Dendritic cell treated with granulocyte-macrophage colony-stimulating factor and Interleukin-4, amounts not matched to agents 40 ng/mL and 50 ng/mL, for 4 days (primary cell): Measurements from ENCODE around the gene PDLIM5.

ENCODE experiments used
- H3K27ac Mint-ChIP-seq: one replicate; pipeline ENCODE4 v1.8.0; 2022; ENCODE audit warnings: mild to moderate bottlenecking, mixed read lengths
- H3K27me3 Mint-ChIP-seq: one replicate; pipeline ENCODE4 v1.8.0; 2022; ENCODE audit warnings: mild to moderate bottlenecking, mixed read lengths
- H3K36me3 Mint-ChIP-seq: one replicate; pipeline ENCODE4 v1.8.0; 2022; ENCODE audit warnings: low read depth, mixed read lengths
- H3K4me1 Mint-ChIP-seq: one replicate; pipeline ENCODE4 v1.8.0; 2022; ENCODE audit warnings: low read depth, mixed read lengths
- H3K4me3 Mint-ChIP-seq: one replicate; pipeline ENCODE4 v1.8.0; 2022; ENCODE audit warnings: mild to moderate bottlenecking, moderate library complexity, mixed read lengths
- H3K9me3 Mint-ChIP-seq: one replicate; pipeline ENCODE4 v1.8.0; 2022; ENCODE audit warnings: mixed read lengths
- intact Hi-C: fragments of 100-400 bp; cut with micrococcal nuclease; formaldehyde crosslinking; loops from one replicate; pipeline ENCODE4 v1.15.0; 2022

Gene PDLIM5

DNA sequence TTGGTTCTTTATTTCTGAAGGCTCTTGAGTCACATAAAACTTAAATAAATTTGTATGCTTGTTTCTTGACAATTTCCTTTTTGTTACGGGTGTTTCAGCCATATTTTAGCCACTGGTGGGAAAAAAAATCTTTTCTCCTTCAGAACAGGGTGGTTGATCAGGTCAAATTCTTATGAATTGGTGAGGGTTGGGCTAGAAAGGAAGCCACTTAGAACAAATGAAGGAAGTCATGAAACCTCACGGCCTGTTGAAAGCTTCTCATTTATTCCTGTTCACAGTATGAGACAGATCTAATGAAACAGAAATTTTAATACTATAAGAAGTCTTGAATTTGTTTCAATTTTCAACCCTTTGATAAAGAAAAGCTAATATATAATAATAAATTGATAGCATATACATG lies 12.1 kb upstream of the PDLIM5 start:
- Mint-ChIP-seq H3K36me3 (no peaks in the 10 kb centered on the region), H3K27me3 (no peaks in the 10 kb centered on the region), H3K27ac (no peak overlapping the region), H3K9me3 (no peaks in the 10 kb centered on the region), H3K4me3 (no peak overlapping the region), H3K4me1 (peaks cover 6% of the 10 kb centered on the region)
- intact Hi-C loops, result no loop called here

DNA sequence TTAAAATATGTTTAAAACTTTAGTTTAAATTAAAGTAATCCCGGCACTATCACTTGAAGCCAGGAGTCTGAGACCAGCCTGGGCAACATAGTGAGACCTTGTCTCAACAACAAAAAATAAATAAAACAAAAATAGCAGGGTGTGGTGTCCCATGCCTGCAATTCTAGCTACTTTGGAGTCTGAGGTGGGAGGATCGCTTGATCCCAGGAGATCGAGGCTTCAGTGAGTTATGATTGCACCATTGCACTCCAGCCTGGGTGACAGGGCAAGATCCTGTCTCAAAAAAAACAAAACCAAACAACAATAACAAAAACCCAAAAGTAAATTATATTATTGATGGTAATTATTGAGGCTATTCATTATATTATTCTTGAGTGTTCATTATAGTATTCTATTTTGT lies 9.9 kb upstream of the PDLIM5 start:
- H3K27ac Mint-ChIP-seq, result no peak overlapping the region
- intact Hi-C loops, result no loop called here
- no peaks in the 10 kb centered on the region for H3K9me3 Mint-ChIP-seq
- H3K36me3 Mint-ChIP-seq, result no peaks in the 10 kb centered on the region
- no peak overlapping the region for H3K4me3 Mint-ChIP-seq
- no peaks in the 10 kb centered on the region for H3K27me3 Mint-ChIP-seq
- peaks cover 6% of the 10 kb centered on the region for H3K4me1 Mint-ChIP-seq

DNA sequence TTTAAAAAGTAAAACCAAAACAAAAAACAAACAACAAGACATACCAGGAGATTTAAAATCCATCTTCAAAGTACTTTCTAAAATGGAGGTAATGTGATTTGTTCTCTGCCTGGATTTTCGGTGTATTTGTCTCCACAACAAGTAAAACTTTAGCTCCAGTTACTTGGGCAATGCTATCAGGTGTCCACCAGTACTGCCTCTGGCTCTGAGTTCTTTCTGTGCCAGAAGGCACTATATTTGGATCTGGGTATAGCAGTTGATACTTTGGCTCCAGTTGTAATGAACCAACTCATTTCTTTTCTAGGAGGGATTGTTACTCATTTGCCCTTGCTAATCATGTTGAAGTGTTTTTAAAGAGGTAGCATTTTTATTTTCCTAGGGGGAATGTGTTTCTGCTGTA lies 9.5 kb upstream of the PDLIM5 start:
- Mint-ChIP-seq H3K9me3 (no peaks in the 10 kb centered on the region), H3K27ac (no peak overlapping the region), H3K4me3 (no peak overlapping the region), H3K27me3 (peaks cover 3% of the 10 kb centered on the region), H3K4me1 (peaks cover 6% of the 10 kb centered on the region), H3K36me3 (no peaks in the 10 kb centered on the region)
- intact Hi-C loops, result no loop called here

DNA sequence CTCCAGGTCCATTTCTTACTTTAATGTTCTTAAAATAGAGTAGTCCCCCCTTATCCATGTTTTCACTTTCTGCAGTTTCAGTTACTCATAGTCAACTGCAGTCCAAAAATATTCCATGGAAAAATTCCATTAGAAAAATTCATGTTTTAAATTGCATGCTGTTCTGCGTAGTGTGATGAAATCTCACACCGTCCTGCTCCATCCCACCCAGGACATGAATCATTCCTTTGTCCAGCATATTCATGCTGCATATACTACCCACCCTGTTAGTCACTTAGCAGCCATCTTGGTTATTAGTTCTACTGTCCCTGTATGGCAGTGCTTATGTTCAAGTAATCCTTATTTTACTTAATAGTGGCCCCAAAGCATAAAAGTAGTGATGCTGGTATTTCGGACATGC lies 5.4 kb upstream of the PDLIM5 start:
- no peak overlapping the region for H3K27ac Mint-ChIP-seq
- intact Hi-C loops, result loop anchor here (5.0 kb wide), 1 partner anchor 39 kb away; no protein-coding TSS in a partner anchor
- no peaks in the 10 kb centered on the region for H3K36me3 Mint-ChIP-seq
- H3K4me1 Mint-ChIP-seq, result no peaks in the 10 kb centered on the region
- H3K9me3 Mint-ChIP-seq, result no peaks in the 10 kb centered on the region
- no peak overlapping the region for H3K4me3 Mint-ChIP-seq
- peaks cover 11% of the 10 kb centered on the region for H3K27me3 Mint-ChIP-seq

DNA sequence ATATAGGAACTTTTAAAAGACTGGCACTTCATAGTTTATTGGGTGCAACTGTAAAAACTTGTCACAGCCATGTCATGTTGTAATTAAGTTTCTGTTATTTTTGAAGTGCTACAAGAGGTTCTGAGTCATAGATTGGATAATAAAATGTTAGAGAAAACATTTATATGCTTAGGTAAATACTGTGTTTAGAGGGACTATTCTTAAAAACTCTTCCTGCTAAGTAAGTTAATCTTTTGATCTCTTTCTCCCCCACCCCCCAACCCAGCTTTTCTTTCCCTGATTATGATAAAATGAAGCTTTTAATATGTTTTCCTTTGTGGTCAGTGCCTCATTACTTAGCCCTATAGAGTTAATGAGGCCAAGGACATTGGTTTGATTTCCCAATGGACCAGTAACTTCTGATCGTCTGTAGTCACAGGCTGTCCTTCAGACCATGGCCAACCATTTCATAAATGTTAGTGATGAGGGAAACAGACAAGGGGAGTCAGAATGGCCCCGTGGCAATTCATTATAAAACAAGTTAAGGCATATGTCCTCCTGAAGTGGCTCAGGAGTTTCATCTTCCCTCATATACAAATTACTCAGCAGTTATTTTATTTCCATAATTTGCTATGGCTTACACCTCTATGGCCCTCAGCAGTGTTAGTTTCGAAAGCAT lies 3.9 kb upstream of the PDLIM5 start:
- Mint-ChIP-seq H3K9me3 (no peaks in the 10 kb centered on the region), H3K27me3 (peaks cover 12% of the 10 kb centered on the region), H3K4me3 (no peak overlapping the region), H3K36me3 (peaks cover 7% of the 10 kb centered on the region), H3K27ac (no peak overlapping the region), H3K4me1 (peaks cover 2% of the 10 kb centered on the region)
- intact Hi-C loops, result loop anchor here (5.0 kb wide), 1 partner anchor 41 kb away; no protein-coding TSS in a partner anchor

DNA sequence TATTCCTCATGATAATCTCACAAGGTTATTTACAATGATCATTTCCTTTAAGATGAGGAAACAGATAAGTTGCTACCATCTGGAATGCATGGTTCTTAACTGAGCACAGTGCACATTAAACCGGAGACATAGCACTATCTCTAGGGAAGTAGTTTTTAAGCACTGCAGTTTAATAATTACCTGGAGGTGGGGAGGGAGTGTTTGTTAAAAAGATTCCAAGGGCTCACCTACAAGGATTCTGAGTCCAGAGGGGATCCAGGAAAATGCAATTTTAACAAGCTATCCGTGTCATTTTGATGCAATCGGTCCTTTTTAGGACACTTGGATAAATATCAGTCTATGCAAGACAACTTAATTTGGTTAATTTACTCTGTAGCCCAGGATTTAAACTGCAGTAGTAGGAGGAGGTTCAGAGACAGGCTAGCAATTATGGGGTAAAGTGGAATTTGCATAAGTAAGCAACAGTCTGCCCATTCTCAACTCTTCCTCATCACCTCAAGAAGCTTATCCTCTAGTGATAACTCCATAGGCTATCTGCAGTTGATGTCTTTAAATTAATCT lies 2.8 kb upstream of the PDLIM5 start:
- Mint-ChIP-seq H3K9me3 (no peaks in the 10 kb centered on the region), H3K27me3 (peaks cover 12% of the 10 kb centered on the region), H3K36me3 (peaks cover 7% of the 10 kb centered on the region), H3K4me3 (no peak overlapping the region), H3K27ac (no peak overlapping the region), H3K4me1 (peaks cover 12% of the 10 kb centered on the region)
- intact Hi-C loops, result loop anchor here (5.0 kb wide), 1 partner anchor 42 kb away; no protein-coding TSS in a partner anchor

DNA sequence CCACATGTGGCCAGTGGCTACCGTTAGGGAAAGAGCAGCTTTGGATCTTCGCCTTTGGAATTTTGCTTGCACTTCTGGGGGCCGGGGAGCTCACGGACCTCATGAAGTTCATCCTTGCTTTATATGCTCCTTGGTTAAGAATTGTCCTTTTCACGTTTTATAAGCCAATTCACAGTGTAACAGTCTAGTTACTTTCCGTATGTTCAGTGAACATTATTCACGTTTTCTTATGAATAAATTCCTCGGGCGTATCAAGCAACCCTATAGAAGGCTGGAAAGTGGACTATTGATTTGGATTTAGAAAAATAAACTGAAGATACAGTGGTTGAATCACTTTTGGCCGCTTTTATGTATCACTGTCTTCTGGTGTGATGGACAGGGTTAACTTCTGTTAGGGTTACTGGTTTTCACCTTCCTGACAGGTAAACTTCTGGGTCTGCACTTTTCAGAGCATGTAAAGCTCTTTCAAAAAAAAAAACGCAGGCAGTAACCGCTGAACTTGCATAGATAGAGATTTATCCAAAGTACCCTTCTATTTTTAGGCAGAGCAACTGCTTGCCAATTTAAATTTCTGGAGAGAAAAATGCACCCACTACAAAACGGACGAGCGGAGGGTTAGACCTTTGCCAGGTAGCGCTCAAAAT lies 569 bp upstream of the PDLIM5 start:
- intact Hi-C loops, result loop anchor here (5.0 kb wide), 2 partner anchors 66 to 146 kb away; no protein-coding TSS in a partner anchor
- peak overlapping the region; percentile 95 for H3K27ac Mint-ChIP-seq
- H3K36me3 Mint-ChIP-seq, result peaks cover 18% of the 10 kb centered on the region
- peaks cover 27% of the 10 kb centered on the region for H3K4me1 Mint-ChIP-seq
- peak overlapping the region; percentile 94 for H3K4me3 Mint-ChIP-seq
- peaks cover 12% of the 10 kb centered on the region for H3K27me3 Mint-ChIP-seq
- no peaks in the 10 kb centered on the region for H3K9me3 Mint-ChIP-seq

DNA sequence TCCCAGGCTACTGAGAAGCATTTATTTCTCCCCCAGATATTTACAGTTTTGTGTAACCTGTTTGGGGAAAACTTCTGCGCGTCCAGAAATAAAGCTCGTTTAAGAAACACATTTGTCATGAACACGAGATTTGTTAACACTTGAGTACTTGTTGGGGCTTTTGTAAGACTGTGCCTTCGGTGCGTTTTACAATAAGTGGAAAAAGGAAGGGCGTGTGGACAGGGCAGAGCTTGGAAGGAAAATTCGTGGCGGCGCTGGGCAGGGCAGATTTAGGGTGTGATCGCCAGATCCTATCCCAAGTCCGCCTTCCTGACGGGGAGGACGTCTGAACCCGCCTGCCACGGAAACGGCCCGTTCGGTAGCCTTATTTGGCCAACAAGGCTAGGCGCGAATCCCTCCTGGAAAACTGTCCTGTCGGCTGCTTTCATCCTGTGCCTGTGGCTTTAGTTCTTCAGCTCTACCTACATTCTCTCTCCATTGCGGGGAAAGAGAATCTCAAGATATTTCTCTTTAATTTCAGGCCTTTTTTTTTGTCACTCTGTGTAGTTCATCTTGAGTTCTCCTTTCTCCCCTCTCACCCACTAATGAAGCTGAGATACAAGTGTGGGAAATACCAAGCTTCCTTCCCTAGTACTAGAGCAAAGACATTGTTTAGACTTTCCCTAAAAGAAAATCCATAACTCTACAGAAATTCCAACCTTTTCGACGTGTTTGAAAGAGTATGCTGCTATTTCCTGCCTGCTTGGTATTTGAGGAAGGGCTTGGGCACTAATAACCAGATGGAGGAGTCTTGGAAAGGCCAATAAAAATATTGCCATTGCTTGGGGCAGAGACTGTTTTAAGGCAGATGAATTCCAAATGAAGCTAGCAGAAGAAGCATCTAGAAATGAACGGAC lies 982 bp downstream of the PDLIM5 start:
- H3K4me1 Mint-ChIP-seq, result peaks cover 27% of the 10 kb centered on the region
- intact Hi-C loops, result loop anchor here (5.0 kb wide), 2 partner anchors 65 to 145 kb away; no protein-coding TSS in a partner anchor
- H3K27me3 Mint-ChIP-seq, result peaks cover 7% of the 10 kb centered on the region

DNA sequence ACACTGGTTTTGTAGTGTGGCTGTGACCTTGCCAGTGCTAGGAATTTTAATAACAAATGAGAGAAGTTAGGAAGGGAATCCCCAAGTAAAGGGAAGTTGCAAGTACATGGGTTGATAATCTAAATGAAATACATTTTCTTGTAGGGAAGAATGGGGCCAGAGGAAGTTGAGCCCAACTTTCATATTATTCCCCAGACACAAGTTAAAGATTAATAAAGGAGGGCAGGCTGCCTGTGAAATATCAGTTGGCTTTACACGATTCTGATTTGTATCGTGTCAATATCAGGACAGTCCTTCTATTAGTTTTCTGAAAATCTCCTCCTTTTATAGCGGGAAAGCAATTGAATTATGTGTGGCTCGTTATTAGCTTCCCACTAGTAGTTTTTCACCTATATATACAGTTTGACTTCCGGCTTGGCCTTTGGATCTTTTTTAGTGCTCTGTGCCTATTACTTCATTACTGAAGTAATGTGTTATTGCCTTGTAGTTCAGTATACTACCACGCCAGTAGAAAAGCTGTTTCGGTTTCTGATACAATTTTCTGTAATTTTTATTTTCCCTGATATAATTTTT lies 1.7 kb downstream of the PDLIM5 start:
- Mint-ChIP-seq H3K9me3 (no peaks in the 10 kb centered on the region), H3K4me1 (peaks cover 27% of the 10 kb centered on the region), H3K27ac (peak overlapping the region; percentile 95), H3K36me3 (peaks cover 22% of the 10 kb centered on the region), H3K4me3 (peak overlapping the region; percentile 94), H3K27me3 (peaks cover 5% of the 10 kb centered on the region)
- intact Hi-C loops, result loop anchor here (5.0 kb wide), 2 partner anchors 64 to 144 kb away; no protein-coding TSS in a partner anchor

More for the DNA sequence above, 982 bp downstream of the PDLIM5 start:
- H3K36me3 Mint-ChIP-seq, result peaks cover 22% of the 10 kb centered on the region
- peak overlapping the region; percentile 94 for H3K4me3 Mint-ChIP-seq
- H3K9me3 Mint-ChIP-seq, result no peaks in the 10 kb centered on the region
- peak overlapping the region; percentile 95 for H3K27ac Mint-ChIP-seq

DNA sequence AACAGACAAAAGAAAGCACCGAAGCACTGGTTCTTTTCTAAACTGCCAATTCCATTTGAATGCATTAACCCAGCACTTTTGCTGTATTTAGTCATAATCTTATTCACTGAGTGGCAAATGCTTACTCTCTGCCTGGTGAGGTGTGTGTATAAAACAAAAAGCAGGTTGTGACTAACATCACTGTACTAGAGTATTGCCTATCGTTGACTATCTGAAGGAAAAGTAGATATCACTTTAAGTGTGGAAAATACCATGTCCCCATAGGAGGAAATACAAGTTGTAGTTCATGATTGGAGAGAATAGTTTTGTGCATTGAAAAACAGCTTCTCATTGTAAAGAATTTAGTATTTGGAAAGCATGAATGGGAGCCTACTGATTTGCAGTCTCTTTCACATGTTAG lies 2.7 kb downstream of the PDLIM5 start:
- intact Hi-C loops, result loop anchor here (5.0 kb wide), 2 partner anchors 63 to 143 kb away; no protein-coding TSS in a partner anchor
- H3K36me3 Mint-ChIP-seq, result peaks cover 24% of the 10 kb centered on the region

DNA sequence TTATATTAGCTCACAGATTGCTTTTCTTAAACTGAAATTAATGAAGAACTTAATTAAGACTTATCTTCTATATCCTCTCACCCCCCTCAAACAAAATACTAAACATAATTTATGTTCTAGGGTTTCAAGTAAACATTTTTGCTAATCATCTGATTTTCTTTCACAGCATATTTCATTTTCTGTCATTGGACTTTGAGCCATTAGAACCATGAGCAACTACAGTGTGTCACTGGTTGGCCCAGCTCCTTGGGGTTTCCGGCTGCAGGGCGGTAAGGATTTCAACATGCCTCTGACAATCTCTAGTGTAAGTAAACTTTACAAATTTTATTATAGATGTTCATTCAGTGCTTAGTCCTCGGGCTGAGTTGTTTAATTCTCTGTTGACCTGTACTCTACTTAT lies 3.3 kb downstream of the PDLIM5 start:
- H3K27me3 Mint-ChIP-seq, result peaks cover 5% of the 10 kb centered on the region
- H3K4me1 Mint-ChIP-seq, result peaks cover 40% of the 10 kb centered on the region
- no peaks in the 10 kb centered on the region for H3K9me3 Mint-ChIP-seq
- intact Hi-C loops, result loop anchor here (5.0 kb wide), 1 partner anchor 37 kb away; no protein-coding TSS in a partner anchor
- H3K27ac Mint-ChIP-seq, result no peak overlapping the region
- no peak overlapping the region for H3K4me3 Mint-ChIP-seq
- H3K36me3 Mint-ChIP-seq, result peaks cover 28% of the 10 kb centered on the region

More for the DNA sequence above, 2.7 kb downstream of the PDLIM5 start:
- Mint-ChIP-seq H3K27me3 (peaks cover 5% of the 10 kb centered on the region), H3K4me3 (no peak overlapping the region), H3K9me3 (no peaks in the 10 kb centered on the region), H3K27ac (no peak overlapping the region), H3K4me1 (peaks cover 35% of the 10 kb centered on the region)

DNA sequence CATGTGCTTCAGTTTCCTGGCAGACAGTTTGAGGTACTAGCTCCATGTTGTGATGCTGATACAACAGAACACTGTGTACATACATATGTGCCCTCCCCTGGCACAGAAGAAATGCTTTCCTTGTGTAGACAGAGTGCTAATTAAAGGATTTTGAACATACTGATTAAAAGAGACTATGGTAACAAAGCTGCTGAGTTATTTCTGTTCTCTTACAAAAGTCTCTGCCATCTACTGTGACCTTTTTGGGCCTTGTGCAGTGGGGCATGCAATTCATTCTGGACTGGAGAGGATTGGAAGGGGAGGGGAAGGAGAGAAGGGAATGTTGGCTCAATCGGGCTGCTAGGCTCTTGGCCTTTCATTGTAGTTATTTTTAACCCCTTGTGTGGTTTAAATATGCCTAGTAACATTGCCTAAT lies 6.0 kb downstream of the PDLIM5 start:
- H3K27me3 Mint-ChIP-seq, result no peaks in the 10 kb centered on the region
- H3K4me1 Mint-ChIP-seq, result peaks cover 52% of the 10 kb centered on the region
- H3K27ac Mint-ChIP-seq, result no peak overlapping the region
- no peaks in the 10 kb centered on the region for H3K9me3 Mint-ChIP-seq
- peaks cover 37% of the 10 kb centered on the region for H3K36me3 Mint-ChIP-seq
- intact Hi-C loops, result loop anchor here (5.0 kb wide), 1 partner anchor 35 kb away; no protein-coding TSS in a partner anchor
- H3K4me3 Mint-ChIP-seq, result no peak overlapping the region

DNA sequence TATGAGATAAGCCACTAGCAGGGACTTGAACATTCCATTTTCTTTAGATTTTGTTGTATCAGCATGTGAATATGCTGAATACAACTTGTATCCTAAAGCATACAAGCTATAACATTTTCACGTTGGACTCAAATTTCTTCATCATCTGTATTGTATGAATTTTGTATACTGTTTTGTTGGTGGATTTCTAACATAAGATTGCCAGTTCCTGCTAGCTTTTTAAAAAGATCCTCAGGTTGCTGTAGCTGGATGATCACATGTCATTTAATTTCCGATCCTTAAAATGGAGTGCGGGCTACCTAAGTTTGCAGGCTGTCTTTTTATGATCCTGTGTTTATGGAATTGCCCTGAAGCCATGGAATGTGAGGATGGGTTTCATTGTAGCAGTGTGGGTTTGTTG lies 6.9 kb downstream of the PDLIM5 start:
- H3K27ac Mint-ChIP-seq, result no peak overlapping the region
- H3K36me3 Mint-ChIP-seq, result peaks cover 37% of the 10 kb centered on the region
- no peaks in the 10 kb centered on the region for H3K27me3 Mint-ChIP-seq
- no peaks in the 10 kb centered on the region for H3K9me3 Mint-ChIP-seq
- no peak overlapping the region for H3K4me3 Mint-ChIP-seq
- intact Hi-C loops, result loop anchor here (5.0 kb wide), 1 partner anchor 34 kb away; no protein-coding TSS in a partner anchor
- H3K4me1 Mint-ChIP-seq, result peaks cover 52% of the 10 kb centered on the region
